HG03469 (cell line): ENCODE measurements around the gene PLAAT2.

Source experiments
- ATAC-seq: cut with Tn5 transposase; IDR thresholded peaks from one replicate; pipeline ENCODE4 v1.9.1; 2021; ENCODE audit warnings: mild to moderate bottlenecking, moderate library complexity, moderate number of reproducible peaks; ENCODE audit not compliant: unreplicated experiment

PLAAT2 gene

GRCh38 chr11:63527667-63528066, 35.5 kb downstream of the PLAAT2 start:
- no peak for ATAC-seq

DNA sequence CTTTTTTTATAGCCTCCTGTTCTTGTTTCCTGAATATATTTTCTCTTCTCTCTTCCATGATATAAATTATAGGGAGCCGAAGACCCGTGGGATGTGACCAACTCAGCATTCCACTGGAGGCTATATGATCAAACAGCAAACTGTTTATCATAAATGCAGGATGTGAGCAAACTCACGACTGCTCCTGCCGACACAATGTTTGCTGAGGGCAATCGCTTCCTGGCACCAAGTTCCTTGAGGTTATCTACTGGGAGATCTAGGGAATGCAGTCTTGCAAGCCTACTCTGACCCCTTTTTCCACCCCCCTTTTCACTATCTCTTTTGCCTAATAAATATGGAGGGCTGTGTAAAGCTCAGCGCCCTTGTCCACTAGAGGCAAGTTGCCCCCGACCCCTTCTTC, 40.0 kb downstream of the PLAAT2 start:
- ATAC-seq: no peak

DNA sequence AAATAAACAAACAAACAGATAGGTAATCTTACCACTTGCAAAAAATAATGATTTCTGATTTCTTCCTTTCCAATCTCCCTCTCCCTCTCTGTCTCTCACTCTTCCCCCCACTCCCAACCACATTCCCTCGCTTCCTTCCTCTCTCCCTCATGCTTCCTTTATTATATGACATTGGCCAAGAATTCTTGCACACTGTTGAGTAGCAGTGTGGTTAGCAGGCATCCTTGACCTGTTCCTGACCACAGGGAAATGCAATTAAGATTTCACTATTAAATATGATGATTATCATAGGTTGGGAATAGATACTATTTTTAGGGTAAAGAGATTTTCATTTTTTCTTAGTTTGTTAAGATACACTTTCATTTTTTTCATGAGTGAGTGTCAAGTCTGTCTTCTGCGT, 41.3 kb downstream of the PLAAT2 start:
- ATAC-seq: no peak

GRCh38 chr11:63520606-63521170, 42.5 kb downstream of the PLAAT2 start:
- no peak for ATAC-seq

- ATAC-seq: no peak
Observed at GRCh38 chr11:63518548-63518947, 44.6 kb downstream of the PLAAT2 start.

GRCh38 chr11:63517156-63517555, 46.0 kb downstream of the PLAAT2 start:
- ATAC-seq: no peak

GRCh38 chr11:63516109-63516508, 47.1 kb downstream of the PLAAT2 start:
- no peak for ATAC-seq

DNA sequence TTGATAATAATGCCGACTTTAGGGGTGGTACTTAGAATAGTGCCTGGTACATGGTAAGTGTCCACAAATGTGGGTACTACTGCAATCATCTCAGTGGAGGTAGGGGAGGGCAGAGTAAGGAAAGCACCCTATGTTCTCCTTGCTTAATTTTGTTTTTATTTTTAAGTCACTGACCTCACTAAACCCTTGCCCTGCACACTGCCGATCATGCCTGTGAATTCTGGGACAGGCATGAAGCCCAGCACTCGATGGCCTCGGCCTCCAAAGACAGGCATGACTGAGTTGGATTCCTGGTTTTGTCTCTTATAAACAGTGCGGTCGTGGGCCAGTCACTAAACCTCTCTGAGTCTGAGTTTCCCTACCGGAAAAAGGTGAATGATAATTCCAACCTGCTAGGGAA, 50.4 kb downstream of the PLAAT2 start:
- no peak for ATAC-seq

- no peak for ATAC-seq
Observed at GRCh38 chr11:63511048-63511748, 52.0 kb downstream of the PLAAT2 start.

DNA sequence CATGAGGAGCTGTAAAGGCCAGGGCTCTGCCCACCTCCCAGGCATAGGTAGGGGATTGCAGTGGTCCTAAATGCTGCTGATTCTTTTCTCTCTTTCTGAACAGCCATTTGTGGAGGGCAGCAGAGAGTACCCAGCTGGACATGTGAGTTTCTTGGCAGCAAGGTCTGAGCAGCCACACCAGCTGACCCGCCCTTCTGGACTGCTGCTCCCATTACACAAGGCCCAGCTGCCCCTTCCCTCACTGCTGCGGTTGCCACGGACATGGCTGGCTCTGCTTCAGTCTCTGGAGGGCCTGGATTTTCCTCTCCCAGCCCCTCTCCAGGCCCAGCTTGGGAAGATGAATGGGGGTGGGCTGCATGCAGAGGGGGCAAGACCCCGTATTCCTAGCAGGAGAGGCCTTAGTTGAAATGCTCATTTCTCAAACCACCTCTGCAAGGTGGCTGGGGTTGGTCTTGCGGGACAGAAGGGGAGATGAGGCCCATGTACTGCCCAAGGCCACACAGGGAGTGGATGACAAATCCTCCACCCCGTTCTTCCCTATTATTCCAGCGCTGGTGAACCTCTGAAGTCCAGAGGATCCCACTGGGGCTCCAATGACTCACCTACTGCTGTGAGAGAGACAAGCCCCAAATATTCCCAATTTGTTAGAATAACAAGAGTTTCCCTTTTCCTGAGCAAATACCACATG, 52.7 kb downstream of the PLAAT2 start:
- no peak for ATAC-seq

DNA sequence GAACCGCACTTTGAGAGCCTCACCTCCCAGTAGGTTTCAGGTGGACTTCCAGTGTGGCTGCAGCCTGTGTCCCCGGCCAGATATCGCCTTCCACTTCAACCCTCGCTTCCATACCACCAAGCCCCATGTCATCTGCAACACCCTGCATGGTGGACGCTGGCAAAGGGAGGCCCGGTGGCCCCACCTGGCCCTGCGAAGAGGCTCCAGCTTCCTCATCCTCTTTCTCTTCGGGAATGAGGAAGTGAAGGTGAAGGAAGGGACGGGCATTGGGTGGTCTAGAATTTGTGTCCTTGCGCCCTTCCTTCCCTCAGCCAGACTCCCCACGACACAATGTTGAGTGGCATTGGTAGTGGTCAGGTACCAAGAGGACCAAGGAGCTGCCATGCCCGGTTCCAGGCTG, 54.4 kb downstream of the PLAAT2 start:
- no peak for ATAC-seq

GRCh38 chr11:63508009-63508408, 55.2 kb downstream of the PLAAT2 start:
- no peak for ATAC-seq

DNA sequence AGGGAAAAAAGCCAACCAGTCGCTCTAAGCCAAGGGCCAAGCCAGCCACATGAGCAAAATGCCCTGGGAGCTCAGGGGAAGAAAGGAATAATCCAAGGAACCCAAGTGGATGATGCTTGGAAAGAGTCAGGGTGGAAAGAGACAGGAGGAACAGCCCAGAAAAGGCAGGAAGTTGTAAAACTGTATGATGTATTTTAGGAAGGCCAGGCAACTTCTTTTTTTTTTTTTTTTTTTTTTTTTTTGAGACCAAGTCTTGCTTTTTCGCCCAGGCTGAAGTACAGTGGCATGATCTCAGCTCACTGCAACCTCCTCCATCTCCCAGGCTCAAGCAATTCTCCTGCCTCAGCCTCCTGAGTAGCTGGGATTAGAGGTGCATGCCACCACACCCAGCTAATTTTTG, 55.7 kb downstream of the PLAAT2 start:
- no peak for ATAC-seq

DNA sequence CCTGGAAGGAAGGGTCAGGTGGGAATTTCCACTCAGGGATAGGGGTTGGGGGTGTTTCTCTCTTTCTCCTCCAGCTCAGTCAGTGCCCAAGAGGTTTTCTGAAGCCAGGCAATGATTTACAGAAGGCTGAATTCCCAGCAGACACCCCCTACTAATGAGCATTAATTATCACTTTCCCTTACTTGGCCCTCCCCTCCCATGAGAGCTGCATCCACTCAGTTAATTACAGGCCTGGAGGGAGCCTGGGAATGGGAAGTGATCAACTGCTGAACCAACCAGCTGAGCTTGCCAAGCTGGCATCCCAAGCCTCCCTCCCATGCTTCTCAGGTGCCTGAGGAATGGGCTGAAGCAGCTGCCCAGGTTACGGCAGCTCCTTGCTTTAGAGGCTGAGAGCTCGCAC, 56.3 kb downstream of the PLAAT2 start:
- no peak for ATAC-seq

DNA sequence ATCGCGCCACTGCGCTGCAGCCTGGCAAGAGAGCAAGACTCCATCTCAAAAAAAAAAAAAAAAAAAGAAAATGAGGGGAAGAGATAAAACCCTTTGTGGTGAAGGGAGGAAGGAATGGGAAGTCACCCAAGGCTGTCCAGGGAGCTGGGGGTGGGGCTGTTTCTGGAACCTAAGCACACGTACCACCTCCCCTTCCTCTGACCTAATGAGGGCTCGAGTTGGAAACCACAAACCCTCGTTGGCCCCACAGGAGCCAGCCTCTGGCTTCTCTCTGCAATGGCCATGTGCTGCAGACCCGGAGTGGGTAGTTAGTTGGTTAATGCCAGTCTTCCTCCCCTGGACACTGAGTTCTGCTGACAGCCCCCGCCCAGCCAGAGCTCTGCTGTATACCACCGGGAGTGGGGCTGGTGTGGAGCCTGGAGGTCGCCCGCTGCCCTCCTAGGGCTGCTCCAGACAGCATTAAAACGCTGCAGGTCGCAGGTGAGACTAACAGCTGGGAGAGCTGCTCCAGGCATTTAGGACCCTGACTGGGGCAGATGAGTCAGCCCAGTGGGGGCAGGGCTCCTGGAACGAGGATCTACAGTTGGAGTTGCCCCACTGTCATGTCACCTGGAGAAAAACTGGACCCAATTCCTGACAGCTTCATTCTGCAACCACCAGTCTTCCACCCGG, 57.2 kb downstream of the PLAAT2 start, which contains the start of gene LGALS12:
TSS of gene LGALS12 (plus strand) at position 228 of the 672 bp plus-strand sequence. CDS start at position 603, 375 bp downstream.
- ATAC-seq: no peak

- no peak for ATAC-seq
Observed at GRCh38 chr11:63504933-63505586, 58.1 kb downstream of the PLAAT2 start.

DNA sequence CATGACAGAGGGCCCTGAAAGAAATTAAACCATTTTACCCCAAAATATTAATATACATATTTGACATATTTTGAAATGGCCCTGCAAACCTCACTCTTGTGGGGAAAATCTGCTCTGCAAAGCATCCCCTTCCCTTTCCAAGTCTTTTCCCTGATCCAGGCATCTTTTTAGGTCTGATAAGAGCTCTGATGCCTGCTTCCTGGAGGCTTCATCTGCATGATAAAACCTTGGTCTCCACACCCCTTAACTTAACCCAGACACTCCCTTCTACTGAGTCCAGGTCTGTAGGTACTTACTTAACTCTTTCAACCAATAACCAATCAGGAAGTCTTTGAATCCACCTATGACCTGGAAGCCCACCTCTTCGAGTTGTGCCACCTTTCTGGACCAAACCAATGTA, 59.1 kb downstream of the PLAAT2 start:
- ATAC-seq: no peak

- ATAC-seq: no peak
Observed at GRCh38 chr11:63503492-63503891, 59.7 kb downstream of the PLAAT2 start.
